Activated B cell treated with CpG ODN at 0.5 μM for 24 hours (primary cell): ENCODE data around the gene MEAK7. TPM values are rescaled to one million over a fixed set of nuclear protein-coding genes. Genes with fewer than 3 reads are reported as not detected.

Source experiments
- ATAC-seq: fragments of 200-7000 bp; cut with Tn5 transposase; one replicate; pipeline ENCODE4 v1.10.0; 2021; ENCODE audit warnings: low read depth, mild to moderate bottlenecking, moderate library complexity
- CTCF ChIA-PET: fragments of 350-600 bp; sonication (Branson Sonifier 250); formaldehyde crosslinking; loops from one replicate; lab custom pipeline; 2021; ENCODE audit warnings: antibody characterized with exemption; lab: Charles Lee
- POLR2A ChIA-PET: fragments of 350-600 bp; sonication (Branson Sonifier 250); formaldehyde crosslinking; loops from one replicate; lab custom pipeline; 2021; ENCODE audit warnings: antibody characterized with exemption; lab: Charles Lee
- DNase-seq: peaks from one replicate; pipeline ENCODE4 v3.0.0; 2022
- H3K27ac Mint-ChIP-seq: one replicate; pipeline ENCODE4 v1.8.0; 2020; ENCODE audit warnings: mixed read lengths
- H3K27me3 Mint-ChIP-seq: one replicate; pipeline ENCODE4 v1.8.0; 2021; ENCODE audit warnings: mixed read lengths
- H3K36me3 Mint-ChIP-seq: one replicate; pipeline ENCODE4 v1.8.0; 2021; ENCODE audit warnings: low read depth, mixed read lengths
- H3K4me1 Mint-ChIP-seq: one replicate; pipeline ENCODE4 v1.8.0; 2021; ENCODE audit warnings: mixed read lengths
- H3K4me3 Mint-ChIP-seq: one replicate; pipeline ENCODE4 v1.8.0; 2020; ENCODE audit warnings: mild to moderate bottlenecking, mixed read lengths
- H3K9me3 Mint-ChIP-seq: one replicate; pipeline ENCODE4 v1.8.0; 2020; ENCODE audit warnings: mixed read lengths
- CTCF ChIP-seq: fragments of 200-600 bp; IDR thresholded peaks from one replicate; pipeline ENCODE4 v1.8.0; 2022; ENCODE audit warnings: antibody characterized with exemption, mild to moderate bottlenecking
- intact Hi-C: fragments of 100-400 bp; cut with micrococcal nuclease; formaldehyde crosslinking; loops from one replicate; pipeline ENCODE4 v1.15.1; 2024
- total RNA-seq: library from RNA; stranded (reverse); gene quantifications from 2 replicates; pipeline ENCODE4 v1.2.3, GENCODE V29; 2022

MEAK7 gene
- total RNA-seq, 1 donor from 2014 or later = 15.0 TPM

DNA sequence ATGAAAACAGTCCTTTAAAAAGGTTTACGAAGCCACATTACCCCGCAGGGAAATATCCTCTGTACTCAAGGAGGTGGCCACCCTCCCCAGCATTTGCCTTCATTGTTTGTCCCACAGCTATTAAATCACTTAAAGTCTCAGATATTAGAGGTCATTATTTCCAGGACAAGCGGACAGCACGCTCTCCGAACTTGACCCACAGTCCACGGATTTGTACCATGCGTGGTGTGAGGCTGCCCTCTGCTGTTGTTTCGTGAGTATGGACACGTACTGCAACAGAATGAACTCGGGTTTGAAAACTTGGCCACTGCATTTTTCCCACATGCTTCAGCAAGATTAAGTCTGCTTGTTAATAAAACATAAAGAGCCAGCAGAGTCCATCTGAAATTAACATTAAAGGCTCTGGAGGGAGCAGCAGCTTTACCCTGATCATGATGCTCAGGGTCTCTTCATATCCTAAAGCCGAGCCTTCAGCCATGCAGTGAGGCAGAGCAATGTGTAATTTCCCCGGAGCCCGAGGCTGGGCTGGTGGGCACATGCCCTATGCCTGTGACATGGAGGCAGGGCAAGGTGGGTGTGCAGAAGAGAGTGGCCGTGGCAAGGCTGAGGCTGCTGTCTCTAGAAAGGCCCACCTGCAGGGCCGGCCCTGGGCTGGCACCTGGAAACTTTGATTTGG is 19.7 kb downstream of the MEAK7 start:
- Mint-ChIP-seq H3K4me1 (no peaks in the 10 kb centered on the region), H3K27ac (no peak overlapping the region), H3K27me3 (no peaks in the 10 kb centered on the region), H3K9me3 (no peaks in the 10 kb centered on the region), H3K4me3 (no peak overlapping the region), H3K36me3 (peaks cover 36% of the 10 kb centered on the region)
- intact Hi-C loops = loop anchor here (2.0 kb wide), 1 partner anchor 528 kb away; no protein-coding TSS in a partner anchor
- ATAC-seq (no peak), DNase-seq (no peak)
- TF ChIP-seq CTCF = no peak
- POLR2A ChIA-PET = interaction anchor here (0.6 kb wide), 1 partner anchor 10 kb away, joined by 3 read pairs; no protein-coding TSS in a partner anchor
- CTCF ChIA-PET = no interaction called here

GRCh38 chr16:84483882-84484565 is 20.4 kb downstream of the MEAK7 start:
- H3K36me3 Mint-ChIP-seq = peaks cover 35% of the 10 kb centered on the region
- intact Hi-C loops = loop anchor here (2.0 kb wide), 1 partner anchor 527 kb away; no protein-coding TSS in a partner anchor
- POLR2A ChIA-PET = interaction anchor here (0.6 kb wide), 1 partner anchor 9 kb away, joined by 3 read pairs; no protein-coding TSS in a partner anchor
- H3K4me1 Mint-ChIP-seq = no peaks in the 10 kb centered on the region
- ATAC-seq (no peak), DNase-seq (no peak)
- H3K4me3 Mint-ChIP-seq = no peak overlapping the region
- no peaks in the 10 kb centered on the region for H3K9me3 Mint-ChIP-seq
- H3K27me3 Mint-ChIP-seq = no peaks in the 10 kb centered on the region
- CTCF ChIA-PET = no interaction called here
- H3K27ac Mint-ChIP-seq = no peak overlapping the region
- no peak for TF ChIP-seq CTCF

DNA sequence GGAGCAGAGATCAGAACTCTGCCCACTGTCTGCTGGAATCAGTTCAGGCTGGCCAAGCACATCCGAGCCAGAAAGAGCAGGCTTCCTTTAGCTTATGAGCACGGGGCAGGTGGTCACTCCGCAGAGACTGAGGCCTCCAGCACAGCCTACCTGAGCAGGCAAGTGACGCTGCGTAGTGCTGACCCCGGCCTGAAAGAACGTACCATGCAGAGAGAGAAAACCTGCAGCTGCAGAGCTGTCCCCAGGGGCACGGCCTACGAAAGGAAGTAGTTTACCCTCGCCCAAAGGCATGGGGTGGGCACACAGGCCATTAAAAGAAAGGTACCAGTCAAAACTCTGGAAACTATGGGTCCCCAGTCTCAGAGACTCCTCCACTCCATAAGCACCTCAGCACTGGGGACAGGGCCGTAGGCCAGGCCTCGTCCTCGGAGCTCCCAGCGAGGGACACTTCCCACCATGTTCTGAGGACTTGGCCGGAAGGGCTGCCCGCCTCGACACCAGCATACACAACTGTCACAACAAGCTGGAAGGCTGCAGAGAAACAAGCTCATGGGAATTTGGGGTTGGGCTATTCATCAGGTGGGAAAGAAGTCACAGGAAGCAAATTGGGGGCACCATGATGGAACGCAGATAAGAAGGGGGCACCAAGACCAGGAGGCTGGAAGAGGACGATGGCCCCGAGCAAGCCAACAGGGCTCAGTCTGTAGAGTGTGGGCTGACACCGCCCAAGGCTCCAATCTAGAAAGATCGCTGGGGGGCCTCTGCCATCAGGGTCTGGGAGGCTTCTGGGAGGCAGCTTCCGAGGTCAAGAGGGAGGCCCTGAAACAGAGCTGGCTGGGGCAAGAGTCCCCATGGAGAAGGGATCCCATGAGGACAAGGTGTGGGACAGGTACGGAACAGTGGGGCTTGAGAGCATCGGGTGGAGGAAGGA is 21.2 kb downstream of the MEAK7 start:
- Mint-ChIP-seq H3K9me3 (no peaks in the 10 kb centered on the region), H3K4me3 (no peak overlapping the region), H3K4me1 (no peaks in the 10 kb centered on the region), H3K27me3 (no peaks in the 10 kb centered on the region), H3K27ac (no peak overlapping the region), H3K36me3 (peaks cover 34% of the 10 kb centered on the region)
- ChIA-PET CTCF (interaction anchor here (0.9 kb wide), 1 partner anchor 269 kb away, joined by 3 read pairs; no protein-coding TSS in a partner anchor), POLR2A (no interaction called here)
- ATAC-seq = no peak
- DNase-seq = no peak
- no peak for TF ChIP-seq CTCF
- intact Hi-C loops = no loop called here

DNA sequence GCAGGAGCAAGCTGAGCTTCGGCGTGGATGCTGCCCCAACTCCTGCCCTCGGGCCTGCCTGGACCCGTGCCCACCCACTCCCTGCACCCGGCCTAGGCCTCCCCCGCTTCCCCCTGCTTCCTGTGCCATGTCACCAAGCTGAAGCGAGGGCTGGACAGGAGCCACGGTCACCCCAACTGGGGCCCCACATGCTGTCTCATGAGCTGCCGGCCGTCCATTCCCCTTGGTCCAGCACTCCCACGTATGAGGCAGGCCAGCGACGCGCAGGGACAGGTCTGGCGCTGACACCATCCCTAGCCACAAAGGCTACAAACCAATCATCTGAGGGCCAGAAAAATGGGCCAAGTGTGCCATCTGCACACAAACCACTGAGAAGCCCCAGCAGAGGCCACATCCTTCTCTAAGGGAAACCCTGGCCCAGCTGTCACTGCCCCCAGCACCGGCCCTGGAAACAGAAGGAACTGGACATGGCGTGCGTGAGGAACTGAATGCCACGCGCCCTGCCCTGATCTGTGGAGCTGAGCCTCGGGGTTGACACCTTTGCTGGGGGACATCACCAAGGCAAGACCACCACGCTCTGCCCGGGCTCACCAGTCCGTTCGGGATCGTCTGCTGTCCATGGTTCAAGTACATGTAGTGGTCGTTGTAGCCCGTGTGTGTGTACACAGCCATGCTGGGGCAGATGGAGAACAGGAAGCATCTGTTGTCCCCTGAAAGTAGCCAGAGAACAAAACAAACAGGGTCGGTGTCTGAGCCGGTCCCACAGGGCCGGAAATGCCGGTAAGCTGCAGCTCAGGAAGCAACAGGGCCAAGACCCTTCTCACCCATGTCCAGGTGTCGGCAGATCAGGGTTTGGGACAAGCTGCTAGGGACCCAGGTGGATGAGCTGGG is 22.2 kb downstream of the MEAK7 start:
- Mint-ChIP-seq H3K4me3 (no peak overlapping the region), H3K9me3 (no peaks in the 10 kb centered on the region), H3K36me3 (peaks cover 33% of the 10 kb centered on the region), H3K4me1 (no peaks in the 10 kb centered on the region), H3K27ac (no peak overlapping the region), H3K27me3 (no peaks in the 10 kb centered on the region)
- TF ChIP-seq CTCF = no peak
- CTCF ChIA-PET = interaction anchor here (0.9 kb wide), 1 partner anchor 270 kb away, joined by 3 read pairs; no protein-coding TSS in a partner anchor
- POLR2A ChIA-PET = no interaction called here
- ATAC-seq (no peak), DNase-seq (no peak)
- intact Hi-C loops = no loop called here
